ENCODE results near the gene PHF21A.

DNA sequence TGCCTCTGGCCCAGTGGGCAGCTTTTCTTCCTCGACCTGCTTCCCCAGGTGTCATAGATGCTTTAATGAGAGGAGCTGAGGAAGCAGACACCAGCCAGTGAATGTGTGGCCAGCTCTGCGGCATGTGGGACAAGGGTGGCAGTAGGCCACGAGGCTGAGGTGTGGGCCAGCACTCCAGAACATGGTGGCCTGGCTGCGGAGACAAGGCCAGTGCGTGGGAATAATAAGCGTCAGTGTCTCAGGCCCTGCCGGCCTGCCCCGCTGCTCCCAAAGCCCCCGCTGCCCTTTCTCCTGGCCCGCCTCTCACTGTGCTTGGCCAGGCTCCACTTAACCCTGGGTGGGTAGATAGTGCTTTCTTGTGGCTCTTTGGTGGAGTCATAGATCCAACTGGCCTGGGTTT, 233.7 kb downstream of the PHF21A start:
- TF ChIP-seq, protein P1, sequence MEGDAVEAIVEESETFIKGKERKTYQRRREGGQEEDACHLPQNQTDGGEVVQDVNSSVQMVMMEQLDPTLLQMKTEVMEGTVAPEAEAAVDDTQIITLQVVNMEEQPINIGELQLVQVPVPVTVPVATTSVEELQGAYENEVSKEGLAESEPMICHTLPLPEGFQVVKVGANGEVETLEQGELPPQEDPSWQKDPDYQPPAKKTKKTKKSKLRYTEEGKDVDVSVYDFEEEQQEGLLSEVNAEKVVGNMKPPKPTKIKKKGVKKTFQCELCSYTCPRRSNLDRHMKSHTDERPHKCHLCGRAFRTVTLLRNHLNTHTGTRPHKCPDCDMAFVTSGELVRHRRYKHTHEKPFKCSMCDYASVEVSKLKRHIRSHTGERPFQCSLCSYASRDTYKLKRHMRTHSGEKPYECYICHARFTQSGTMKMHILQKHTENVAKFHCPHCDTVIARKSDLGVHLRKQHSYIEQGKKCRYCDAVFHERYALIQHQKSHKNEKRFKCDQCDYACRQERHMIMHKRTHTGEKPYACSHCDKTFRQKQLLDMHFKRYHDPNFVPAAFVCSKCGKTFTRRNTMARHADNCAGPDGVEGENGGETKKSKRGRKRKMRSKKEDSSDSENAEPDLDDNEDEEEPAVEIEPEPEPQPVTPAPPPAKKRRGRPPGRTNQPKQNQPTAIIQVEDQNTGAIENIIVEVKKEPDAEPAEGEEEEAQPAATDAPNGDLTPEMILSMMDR (IDR thresholded peaks at IDR 0.05; ENCODE audit: borderline replicate concordance, extremely low read depth, low read length, poor library complexity, severe bottlenecking): no peak
- TF ChIP-seq EZH2 (IDR thresholded peaks at IDR 0.05; ENCODE audit: borderline replicate concordance, low read depth, low read length, severe bottlenecking): no peak

All from DND-41 (cell line).